K562 (cell line): ENCODE measurements around the gene DMBT1. TPM values are rescaled to one million over a fixed set of nuclear protein-coding genes. Genes with fewer than 3 reads are reported as not detected.

ENCODE experiments used
- ATAC-seq: fragments of 200-7000 bp; cut with Tn5 transposase; 3 replicates; pipeline ENCODE4 v1.9.1; 2020; ENCODE audit warnings: moderate library complexity
- BruUV-seq: library from RNA; stranded (reverse); fragments of 400-500 nt; replicated peaks from 2 replicates; lab custom pipeline; 2021; lab: Mats Ljungman, UMichigan
- CTCF ChIA-PET: fragments of 300-600 bp; formaldehyde crosslinking; extraction: SDS; loops from one replicate; lab custom pipeline; 2021; ENCODE audit warnings: low intra/inter-chr PET ratio; lab: Yijun Ruan, JAX
- POLR2A ChIA-PET: fragments of 300-600, 350-650 bp; sonication (Branson Sonifier 250); formaldehyde crosslinking; extraction: SDS; loops from one replicate; lab custom pipeline; 2021; ENCODE audit warnings: antibody characterized with exemption, inconsistent platforms; lab: Yijun Ruan, JAX
- DNase-seq, 4 experiments: peaks; one replicate each; pipeline versions ENCODE4 v3.0.0 to v3.0.0-alpha.2; 2011 to 2018; ENCODE audit warnings: low spot score in 3 of 4, mixed read lengths in 3 of 4; ENCODE audit errors: extremely low read depth in 1 of 4
- FAIRE-seq: peaks from 2 replicates; lab custom pipeline; 2011; peaks lifted over from hg19 to GRCh38; lab: Jason Lieb, UNC
- H2AFZ ChIP-seq: 2 replicates; pipeline ENCODE4 v1.6.0; 2011; ENCODE audit warnings: low read depth, low read length, control low read depth, inconsistent platforms
- H3K27ac ChIP-seq: fragments of 200-600 bp; 3 replicates; pipeline ENCODE4 v1.8.0; 2011; ENCODE audit warnings: low read depth, mild to moderate bottlenecking, control low read depth, inconsistent platforms, low read length, moderate library complexity, mixed read lengths; ENCODE audit errors: extremely low read depth
- H3K27me3 ChIP-seq, 2 experiments: fragments of 300-600 bp in 1 of 2; 2 replicates in 1 of 2; 3 replicates in 1 of 2; pipeline versions ENCODE4 v1.6.0 to v1.8.0; 2011; ENCODE audit warnings: inconsistent platforms in 2 of 2, low read length in 2 of 2, mild to moderate bottlenecking in 1 of 2, mixed read lengths in 1 of 2, moderate library complexity in 1 of 2; ENCODE audit not compliant: control insufficient read depth in 2 of 2, insufficient read depth in 2 of 2
- H3K36me3 ChIP-seq: fragments of 300-600 bp; 3 replicates; pipeline ENCODE4 v1.8.0; 2011; ENCODE audit warnings: mild to moderate bottlenecking, low read length, inconsistent platforms; ENCODE audit not compliant: control insufficient read depth, insufficient read depth
- H3K4me1 ChIP-seq, 2 experiments: fragments of 200-600 bp in 1 of 2; replicated peaks in 1 of 2; 2 replicates in 1 of 2; 3 replicates in 1 of 2; pipeline versions ENCODE4 v1.5.1 to v1.8.0; 2011; ENCODE audit warnings: inconsistent platforms in 2 of 2, low read length in 2 of 2, mild to moderate bottlenecking in 1 of 2, mixed read lengths in 1 of 2, moderate library complexity in 1 of 2; ENCODE audit not compliant: control insufficient read depth in 2 of 2, insufficient read depth in 2 of 2
- H3K4me2 ChIP-seq: 2 replicates; pipeline ENCODE4 v1.6.1; 2011; ENCODE audit warnings: low read length, control low read depth, inconsistent platforms, mixed read lengths; ENCODE audit not compliant: insufficient read depth
- H3K4me3 ChIP-seq: fragments of 200-600 bp; sonication (generic), shearing (Covaris generic); 2 replicates; pipeline ENCODE4 v1.5.1; 2016; ENCODE audit warnings: control low read depth, inconsistent platforms
- H3K79me2 ChIP-seq: fragments of 200-600 bp; 3 replicates; pipeline ENCODE4 v1.8.0; 2011; ENCODE audit warnings: low read length, inconsistent platforms; ENCODE audit not compliant: control insufficient read depth, insufficient read depth
- H3K9ac ChIP-seq, 2 experiments: 2 replicates each; pipeline versions ENCODE4 v1.6.0 to v1.6.1; 2011; ENCODE audit warnings: low read depth in 2 of 2, low read length in 2 of 2, control low read depth in 1 of 2, inconsistent platforms in 1 of 2, mild to moderate bottlenecking in 1 of 2, mixed read lengths in 1 of 2; ENCODE audit not compliant: insufficient read depth in 1 of 2
- H3K9me1 ChIP-seq: one replicate; pipeline ENCODE4 v1.6.0; 2011; ENCODE audit warnings: inconsistent platforms, mild to moderate bottlenecking, low read length, moderate library complexity; ENCODE audit not compliant: control insufficient read depth, insufficient read depth
- H3K9me3 ChIP-seq: replicated peaks from 2 replicates; pipeline ENCODE4 v1.5.1; 2011; ENCODE audit warnings: low read depth, low read length, inconsistent platforms; ENCODE audit not compliant: control insufficient read depth, insufficient read depth
- H4K20me1 ChIP-seq: replicated peaks from 2 replicates; pipeline ENCODE4 v1.6.1; 2011; ENCODE audit warnings: low read length, inconsistent platforms, mixed read lengths; ENCODE audit not compliant: control insufficient read depth, insufficient read depth
- AFF1 ChIP-seq, 2 experiments: fragments of 450-650 bp; IDR thresholded peaks; 2 replicates each; pipeline ENCODE4 v1.6.1; 2018; ENCODE audit warnings: mild to moderate bottlenecking in 2 of 2, low read depth in 1 of 2; ENCODE audit not compliant: partially characterized antibody in 2 of 2
- BCOR ChIP-seq: fragments of 450-650 bp; IDR thresholded peaks from 2 replicates; pipeline ENCODE4 v1.6.1; 2016
- CBX3 ChIP-seq, 2 experiments: IDR thresholded peaks; 1 replicate in 1 of 2; 2 replicates in 1 of 2; pipeline ENCODE4 v1.6.1; 2012; ENCODE audit warnings: inconsistent platforms in 2 of 2, low read length in 2 of 2, borderline replicate concordance in 1 of 2, control low read depth in 1 of 2
- CBX8 ChIP-seq: fragments of 200-600 bp; sonication (generic); IDR thresholded peaks from 2 replicates; pipeline ENCODE4 v1.6.1; 2012; ENCODE audit warnings: borderline replicate concordance, mixed run types, low read depth, mild to moderate bottlenecking, moderate library complexity, mixed read lengths, low read length, control low read depth, inconsistent platforms; ENCODE audit not compliant: poor library complexity, severe bottlenecking; ENCODE audit errors: extremely low read depth
- CREM ChIP-seq: IDR thresholded peaks from 2 replicates; pipeline ENCODE4 v1.6.1; 2014; ENCODE audit warnings: antibody characterized with exemption, low read depth
- ELK3 ChIP-seq: fragments of 450-650 bp; formaldehyde crosslinking; IDR thresholded peaks from 2 replicates; pipeline ENCODE4 v1.4.0; 2020; ENCODE audit warnings: mild to moderate bottlenecking
- MTA2 ChIP-seq: fragments of 450-650 bp; IDR thresholded peaks from 2 replicates; pipeline ENCODE4 v1.6.1; 2016; ENCODE audit warnings: low read depth
- RBM25 ChIP-seq: fragments of 200-400 bp; formaldehyde crosslinking; IDR thresholded peaks from 2 replicates; pipeline ENCODE4 v1.6.1; 2018; ENCODE audit warnings: low read length, low read depth, moderate library complexity; ENCODE audit not compliant: severe bottlenecking
- RHOXF2B ChIP-seq: fragments of 250-450 bp; sonication (Bioruptor Pico); conservative IDR thresholded peaks from 2 replicates; pipeline ENCODE4 v1.5.1; 2021
- SAFB ChIP-seq: fragments of 200-400 bp; formaldehyde crosslinking; IDR thresholded peaks from 2 replicates; pipeline ENCODE4 v1.6.1; 2017; ENCODE audit warnings: low read depth, low read length, borderline replicate concordance
- WGBS: fragments of 100-300 bp; shearing (Covaris generic); methylation state at CpG from one replicate; pipeline ENCODE4 v1.1.6; 2016; ENCODE audit warnings: low coverage, mixed read lengths; ENCODE audit not compliant: insufficient coverage; ENCODE audit errors: missing lambda C conversion rate; 5-methylcytosine and 5-hydroxymethylcytosine counted together
- in situ Hi-C: fragments of 300-500 bp; cut with MboI; formaldehyde crosslinking; loops from 4 replicates; pipeline ENCODE4 v1.15.0; 2018; ENCODE audit warnings: inconsistent platforms, mixed read lengths
- intact Hi-C: fragments of 100-400 bp; cut with micrococcal nuclease; formaldehyde crosslinking; loops from 2 replicates; pipeline ENCODE4 v1.14.2; 2022
- polyA plus RNA-seq, 8 experiments: library from polyadenylated mRNA; depleted of rRNA in 4 of 8; stranded (reverse) in 5 of 8; unstranded in 3 of 8; fragments of >200 nt; fragmentation: Nextera tagmentation in 2 of 8; fragmentation: Illumina TruSeq in 1 of 8; extraction: Ambion mirVana in 2 of 8; extraction: Trizol in 1 of 8; gene quantifications; 2 replicates each; pipeline versions ENCODE4 v1.2.1 to v1.2.3, GENCODE V29; 2011 to 2014; ENCODE audit warnings: inconsistent platforms in 1 of 8, missing spikeins in 1 of 8
- total RNA-seq, 7 experiments: library from RNA; depleted of rRNA in 6 of 7; stranded (reverse); fragments of >200 nt in 6 of 7; fragmentation: Illumina TruSeq in 2 of 7; extraction: Trizol in 2 of 7; gene quantifications; 2 replicates each; pipeline versions ENCODE4 v1.2.1 to v1.2.3, GENCODE V29; 2011 to 2021; ENCODE audit warnings: low replicate concordance in 1 of 7

DMBT1 gene
- total and polyA plus RNA-seq, 9 of the 15 experiments (the other 6 are each of a cell fraction or from before 2014, with no cell fraction given): 0.01 to 0.07 TPM; not detected in 7

DNA sequence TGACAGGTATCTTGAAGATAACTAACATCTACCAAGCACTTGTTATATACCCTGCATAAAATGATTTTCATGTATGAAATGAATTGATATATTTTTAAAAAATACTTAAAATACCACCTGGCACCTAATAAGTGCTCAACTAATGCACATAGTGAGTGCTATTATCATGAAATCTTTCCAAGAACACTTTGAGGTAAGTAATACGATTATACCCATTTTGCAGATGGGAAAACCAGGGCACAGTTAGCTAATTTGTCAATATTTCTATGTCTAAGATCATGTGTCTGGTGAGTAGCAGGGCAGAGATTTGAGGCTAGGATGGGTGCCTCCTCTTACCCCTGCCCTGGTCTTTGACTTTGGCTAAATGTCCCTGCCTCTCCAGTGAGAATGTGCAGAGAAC lies 6.1 kb downstream of the DMBT1 start:
- ChIA-PET POLR2A (interaction anchor here (0.5 kb wide), 1 partner anchor 24 kb away, joined by 3 read pairs; no protein-coding TSS in a partner anchor), CTCF (interaction anchor here (1.4 kb wide), 1 partner anchor 224 kb away, joined by 8 read pairs; no protein-coding TSS in a partner anchor)
- no peaks in the 10 kb centered on the region for H3K79me2 ChIP-seq
- no peaks in the 10 kb centered on the region for H3K36me3 ChIP-seq
- no peak overlapping the region for H3K4me3 ChIP-seq
- H3K27ac ChIP-seq: no peak overlapping the region
- no peak overlapping the region for H3K9ac ChIP-seq
- no peak overlapping the region for H3K4me2 ChIP-seq
- no peak overlapping the region for H2AFZ ChIP-seq
- no peaks in the 10 kb centered on the region for H4K20me1 ChIP-seq
- no peak for ATAC-seq
- H3K27me3 ChIP-seq: no peaks in the 10 kb centered on the region
- no peak for FAIRE-seq
- BruUV-seq: no TSS peak
- H3K4me1 ChIP-seq: no peaks in the 10 kb centered on the region
- in situ Hi-C loops: no loop called here
- WGBS: 11% methylated on average over 1 of the region's 1 CpG
- H3K9me3 ChIP-seq: no peaks in the 10 kb centered on the region
- no peaks in the 10 kb centered on the region for H3K9me1 ChIP-seq
- TF ChIP-seq RBM25: peak; percentile 57
- no peak for TF ChIP-seq CBX8
- DNase-seq: no peak
- intact Hi-C loops: loop anchor here (2.0 to 10.0 kb wide), 5 partner anchors 129 to 289 kb away; no protein-coding TSS in a partner anchor

DNA sequence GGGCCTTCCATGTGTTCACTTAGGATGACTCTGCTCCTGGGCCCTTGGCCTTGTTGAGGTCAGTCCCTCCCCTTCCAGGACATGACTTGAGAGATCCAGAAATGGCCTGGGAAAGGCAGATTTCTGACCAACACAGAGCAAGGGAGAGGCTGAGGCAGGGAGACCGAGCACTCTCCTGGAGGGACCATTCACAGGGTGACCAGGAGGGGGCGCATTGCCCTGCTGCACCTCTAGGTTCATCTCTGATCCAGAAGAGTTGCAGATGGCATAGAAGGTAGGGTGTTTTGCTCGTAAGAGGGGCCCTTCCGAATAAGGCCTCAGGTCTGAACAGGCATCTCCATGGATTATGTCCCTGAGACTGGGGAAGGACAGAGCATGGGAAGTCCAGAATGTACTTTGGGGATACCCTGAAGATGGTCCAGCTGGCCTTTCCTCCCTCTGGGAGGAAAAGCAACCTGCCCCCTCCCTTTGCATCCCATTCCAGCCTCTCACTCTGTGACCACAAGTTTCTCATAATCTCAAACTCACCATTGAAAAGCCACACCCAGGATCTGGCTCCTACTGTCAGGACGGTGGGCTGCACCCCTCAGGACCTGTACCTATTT lies 6.6 kb downstream of the DMBT1 start:
- no peaks in the 10 kb centered on the region for H3K27me3 ChIP-seq
- no peak overlapping the region for H3K27ac ChIP-seq
- no peak overlapping the region for H3K9ac ChIP-seq
- no TSS peak for BruUV-seq
- no peak overlapping the region for H3K4me3 ChIP-seq
- WGBS: 0% methylated on average over 5 of the region's 5 CpGs
- H4K20me1 ChIP-seq: no peaks in the 10 kb centered on the region
- ChIA-PET POLR2A (no interaction called here), CTCF (no interaction called here)
- H3K9me1 ChIP-seq: no peaks in the 10 kb centered on the region
- no peaks in the 10 kb centered on the region for H3K9me3 ChIP-seq
- in situ Hi-C loops (no loop called here), intact Hi-C loops (loop anchor here (2.0 to 10.0 kb wide), 5 partner anchors 130 to 290 kb away; no protein-coding TSS in a partner anchor)
- no peaks in the 10 kb centered on the region for H3K79me2 ChIP-seq
- FAIRE-seq (peak; percentile 29), DNase-seq (peak; percentile 29 to 59 (median 49)), ATAC-seq (peak; percentile 82)
- no peaks in the 10 kb centered on the region for H3K4me1 ChIP-seq
- no peaks in the 10 kb centered on the region for H3K36me3 ChIP-seq
- H2AFZ ChIP-seq: no peak overlapping the region
- no peak overlapping the region for H3K4me2 ChIP-seq
- no peak for TF ChIP-seq CBX3 (IDR thresholded peaks at IDR 0.05; ENCODE audit: borderline replicate concordance in 1 of 2, low read length in 2 of 2)
- no peak for TF ChIP-seq RHOXF2B
- TF ChIP-seq BCOR: no peak
- no peak for TF ChIP-seq ELK3 (CRISPR knock-in tag)
- TF ChIP-seq CREM: no peak
- TF ChIP-seq AFF1 (IDR thresholded peaks at IDR 0.05; ENCODE audit: low read depth in 1 of 2, partially characterized antibody in 2 of 2): no peak
- no peak for TF ChIP-seq SAFB
- TF ChIP-seq MTA2: no peak
